HEK293 (cell line): ENCODE results near the gene NAV3.

Experiments used
- CTCF ChIA-PET: fragments of 350-600 bp; formaldehyde crosslinking; extraction: SDS; loops from one replicate; lab custom pipeline; 2021; ENCODE audit warnings: antibody characterized with exemption; lab: Yijun Ruan, JAX
- POLR2A ChIA-PET: fragments of 300-600 bp; formaldehyde crosslinking; extraction: SDS; loops from one replicate; lab custom pipeline; 2020; ENCODE audit warnings: antibody characterized with exemption, inconsistent platforms; lab: Yijun Ruan, JAX
- H3K27ac ChIP-seq: fragments of 200-500 bp; sonication (Bioruptor generic); 2 replicates; pipeline ENCODE4 v1.5.1; 2014; ENCODE audit warnings: low read depth, low read length, control low read depth, inconsistent platforms; ENCODE audit errors: extremely low read depth
- H3K36me3 ChIP-seq, 2 experiments: fragments of 200-500 bp in 1 of 2; sonication (Bioruptor generic) in 1 of 2; 1 replicate in 1 of 2; 2 replicates in 1 of 2; pipeline ENCODE4 v1.5.1; 2014 to 2017; ENCODE audit warnings: inconsistent platforms in 2 of 2, low read length in 2 of 2; ENCODE audit not compliant: control insufficient read depth in 2 of 2, insufficient read depth in 1 of 2
- H3K4me1 ChIP-seq: fragments of 200-500 bp; sonication (Bioruptor generic); 2 replicates; pipeline ENCODE4 v1.5.1; 2014; ENCODE audit warnings: mild to moderate bottlenecking, low read length, inconsistent platforms; ENCODE audit not compliant: control insufficient read depth, insufficient read depth
- H3K4me3 ChIP-seq: 2 replicates; pipeline ENCODE4 v1.5.1; 2011; ENCODE audit warnings: low read depth, mild to moderate bottlenecking, control low read depth, low read length, moderate library complexity
- H3K9me3 ChIP-seq: fragments of 200-500 bp; sonication (Bioruptor generic); 2 replicates; pipeline ENCODE4 v1.5.1; 2014; ENCODE audit warnings: low read depth, low read length, inconsistent platforms; ENCODE audit not compliant: control insufficient read depth, insufficient read depth
- ATF2 ChIP-seq: fragments of 450-650 bp; formaldehyde crosslinking; IDR thresholded peaks from 2 replicates; pipeline ENCODE4 v1.5.1; 2016; ENCODE audit warnings: missing biosample characterization, missing genetic modification characterization, low read depth
- IKZF3 ChIP-seq: fragments of 450-650 bp; IDR thresholded peaks from 2 replicates; pipeline ENCODE4 v1.5.0; 2018; ENCODE audit warnings: missing biosample characterization, mild to moderate bottlenecking, missing genetic modification characterization, moderate library complexity
- KLF17 ChIP-seq: fragments of 450-650 bp; formaldehyde crosslinking; IDR thresholded peaks from 2 replicates; pipeline ENCODE4 v1.5.1; 2016; ENCODE audit warnings: missing biosample characterization, missing genetic modification characterization
- MYNN ChIP-seq: fragments of 450-650 bp; formaldehyde crosslinking; IDR thresholded peaks from 2 replicates; pipeline ENCODE4 v1.5.1; 2016; ENCODE audit warnings: missing biosample characterization, missing genetic modification characterization, borderline replicate concordance
- MZF1 ChIP-seq: fragments of 450-650 bp; formaldehyde crosslinking; IDR thresholded peaks from 2 replicates; pipeline ENCODE4 v1.5.1; 2017; ENCODE audit warnings: missing biosample characterization, missing genetic modification characterization, borderline replicate concordance
- REST ChIP-seq: fragments of 450-650 bp; formaldehyde crosslinking; IDR thresholded peaks from 2 replicates; pipeline ENCODE4 v1.5.1; 2016; ENCODE audit warnings: missing biosample characterization, missing genetic modification characterization
- TRIM28 ChIP-seq: IDR thresholded peaks from 2 replicates; pipeline ENCODE4 v1.6.1; 2011; ENCODE audit warnings: low read length, control low read depth, borderline replicate concordance
- ZBTB10 ChIP-seq: fragments of 450-650 bp; formaldehyde crosslinking; IDR thresholded peaks from 2 replicates; pipeline ENCODE4 v1.5.1; 2016; ENCODE audit warnings: missing biosample characterization, missing genetic modification characterization
- ZBTB26 ChIP-seq: fragments of 450-650 bp; formaldehyde crosslinking; optimal IDR thresholded peaks from 2 replicates; pipeline ENCODE3; 2016; ENCODE audit warnings: missing biosample characterization, mild to moderate bottlenecking, missing genetic modification characterization
- ZNF132 ChIP-seq: fragments of 450-650 bp; formaldehyde crosslinking; IDR thresholded peaks from 2 replicates; pipeline ENCODE4 v1.5.1; 2017; ENCODE audit warnings: missing biosample characterization, missing genetic modification characterization, borderline replicate concordance
- ZNF155 ChIP-seq: fragments of 450-650 bp; formaldehyde crosslinking; IDR thresholded peaks from 2 replicates; pipeline ENCODE4 v1.5.1; 2016; ENCODE audit warnings: missing biosample characterization, missing genetic modification characterization
- ZNF26 ChIP-seq: fragments of 450-650 bp; formaldehyde crosslinking; IDR thresholded peaks from 2 replicates; pipeline ENCODE4 v1.5.1; 2016; ENCODE audit warnings: missing biosample characterization, missing genetic modification characterization
- ZNF335 ChIP-seq: fragments of 450-650 bp; formaldehyde crosslinking; conservative IDR thresholded peaks from 2 replicates; pipeline ENCODE4 v1.5.1; 2016; ENCODE audit warnings: missing biosample characterization, missing genetic modification characterization
- ZNF404 ChIP-seq: fragments of 450-650 bp; formaldehyde crosslinking; IDR thresholded peaks from 2 replicates; pipeline ENCODE4 v1.5.1; 2017; ENCODE audit warnings: missing biosample characterization, missing genetic modification characterization
- ZNF433 ChIP-seq: fragments of 450-650 bp; formaldehyde crosslinking; IDR thresholded peaks from 2 replicates; pipeline ENCODE4 v1.5.1; 2016; ENCODE audit warnings: missing biosample characterization, missing genetic modification characterization, low read depth
- ZNF530 ChIP-seq: fragments of 450-650 bp; formaldehyde crosslinking; IDR thresholded peaks from 2 replicates; pipeline ENCODE4 v1.5.1; 2016; ENCODE audit warnings: low read depth, missing biosample characterization, missing genetic modification characterization
- ZNF555 ChIP-seq: fragments of 450-650 bp; formaldehyde crosslinking; conservative IDR thresholded peaks from 2 replicates; pipeline ENCODE4 v1.5.1; 2017; ENCODE audit warnings: missing biosample characterization, mild to moderate bottlenecking, missing genetic modification characterization, inconsistent platforms
- ZNF629 ChIP-seq: fragments of 450-650 bp; formaldehyde crosslinking; IDR thresholded peaks from 2 replicates; pipeline ENCODE4 v1.5.1; 2017; ENCODE audit warnings: missing biosample characterization, missing genetic modification characterization
- ZNF660 ChIP-seq: fragments of 450-650 bp; IDR thresholded peaks from 2 replicates; pipeline ENCODE4 v1.5.1; 2018; ENCODE audit warnings: missing biosample characterization, mild to moderate bottlenecking, missing genetic modification characterization
- ZNF670 ChIP-seq: fragments of 450-650 bp; formaldehyde crosslinking; IDR thresholded peaks from 2 replicates; pipeline ENCODE4 v1.5.1; 2016; ENCODE audit warnings: missing biosample characterization, missing genetic modification characterization, low read depth
- ZNF837 ChIP-seq: fragments of 450-650 bp; formaldehyde crosslinking; IDR thresholded peaks from 2 replicates; pipeline ENCODE4 v1.5.1; 2016; ENCODE audit warnings: missing biosample characterization, missing genetic modification characterization
- ZNF843 ChIP-seq: fragments of 450-650 bp; formaldehyde crosslinking; IDR thresholded peaks from 2 replicates; pipeline ENCODE4 v1.5.1; 2016; ENCODE audit warnings: missing biosample characterization, missing genetic modification characterization

NAV3 gene

GRCh38 chr12:77835969-77836368 lies 5.3 kb downstream of the NAV3 start:
- H3K36me3 ChIP-seq: no peaks in the 10 kb centered on the region
- H3K27ac ChIP-seq: no peak overlapping the region
- CTCF ChIA-PET: interaction anchor here (0.6 to 0.8 kb wide), 3 partner anchors 19 to 368 kb away, joined by 3 to 4 read pairs (median 3); no protein-coding TSS in a partner anchor
- TF ChIP-seq ZBTB10 (no peak), TRIM28 (no peak), ATF2 (no peak), ZNF132 (tag by site-specific recombination) (no peak), ZNF155 (tag by site-specific recombination) (no peak), ZBTB26 (no peak), ZNF629 (no peak), REST (tag by site-specific recombination) (no peak), ZNF335 (tag by site-specific recombination) (no peak), ZNF433 (tag by site-specific recombination) (no peak), ZNF555 (tag by site-specific recombination) (no peak)
- POLR2A ChIA-PET: no interaction called here
- no peaks in the 10 kb centered on the region for H3K9me3 ChIP-seq
- no peaks in the 10 kb centered on the region; the same call in 1 of the 2 replicates for H3K4me1 ChIP-seq
- H3K4me3 ChIP-seq: no peak overlapping the region

GRCh38 chr12:77837876-77838291 lies 7.2 kb downstream of the NAV3 start:
- ChIA-PET CTCF (no interaction called here), POLR2A (no interaction called here)
- Histone ChIP-seq H3K27ac (no peak overlapping the region), H3K4me3 (no peak overlapping the region), H3K9me3 (no peaks in the 10 kb centered on the region), H3K4me1 (no peaks in the 10 kb centered on the region; the same call in 1 of the 2 replicates), H3K36me3 (no peaks in the 10 kb centered on the region)
- TF ChIP-seq ZNF837: no peak
- no peak for TF ChIP-seq ZNF660 (tag by site-specific recombination)
- TF ChIP-seq ZNF335 (tag by site-specific recombination): no peak
- TF ChIP-seq MZF1 (tag by site-specific recombination): no peak
- TF ChIP-seq ZNF843 (tag by site-specific recombination): no peak
- no peak for TF ChIP-seq ZNF26 (tag by site-specific recombination)
- TF ChIP-seq IKZF3: no peak
- TF ChIP-seq ZNF404 (tag by site-specific recombination): no peak
- TF ChIP-seq KLF17 (tag by site-specific recombination): no peak
- TF ChIP-seq ZNF530 (tag by site-specific recombination): no peak
- TF ChIP-seq ZNF670 (tag by site-specific recombination): no peak
- TF ChIP-seq MYNN (tag by site-specific recombination): no peak
